Activated CD4-positive, CD25-positive, alpha-beta regulatory T cell treated with anti-CD3 and anti-CD28 coated beads, Interleukin-2, amount 50 U/mL, for 72 hours (primary cell): ENCODE measurements around the gene PTF1A.

Source experiments
- DNase-seq: peaks from one replicate; pipeline ENCODE4 v3.0.0; 2021

Gene PTF1A, protein sequence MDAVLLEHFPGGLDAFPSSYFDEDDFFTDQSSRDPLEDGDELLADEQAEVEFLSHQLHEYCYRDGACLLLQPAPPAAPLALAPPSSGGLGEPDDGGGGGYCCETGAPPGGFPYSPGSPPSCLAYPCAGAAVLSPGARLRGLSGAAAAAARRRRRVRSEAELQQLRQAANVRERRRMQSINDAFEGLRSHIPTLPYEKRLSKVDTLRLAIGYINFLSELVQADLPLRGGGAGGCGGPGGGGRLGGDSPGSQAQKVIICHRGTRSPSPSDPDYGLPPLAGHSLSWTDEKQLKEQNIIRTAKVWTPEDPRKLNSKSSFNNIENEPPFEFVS

DNA sequence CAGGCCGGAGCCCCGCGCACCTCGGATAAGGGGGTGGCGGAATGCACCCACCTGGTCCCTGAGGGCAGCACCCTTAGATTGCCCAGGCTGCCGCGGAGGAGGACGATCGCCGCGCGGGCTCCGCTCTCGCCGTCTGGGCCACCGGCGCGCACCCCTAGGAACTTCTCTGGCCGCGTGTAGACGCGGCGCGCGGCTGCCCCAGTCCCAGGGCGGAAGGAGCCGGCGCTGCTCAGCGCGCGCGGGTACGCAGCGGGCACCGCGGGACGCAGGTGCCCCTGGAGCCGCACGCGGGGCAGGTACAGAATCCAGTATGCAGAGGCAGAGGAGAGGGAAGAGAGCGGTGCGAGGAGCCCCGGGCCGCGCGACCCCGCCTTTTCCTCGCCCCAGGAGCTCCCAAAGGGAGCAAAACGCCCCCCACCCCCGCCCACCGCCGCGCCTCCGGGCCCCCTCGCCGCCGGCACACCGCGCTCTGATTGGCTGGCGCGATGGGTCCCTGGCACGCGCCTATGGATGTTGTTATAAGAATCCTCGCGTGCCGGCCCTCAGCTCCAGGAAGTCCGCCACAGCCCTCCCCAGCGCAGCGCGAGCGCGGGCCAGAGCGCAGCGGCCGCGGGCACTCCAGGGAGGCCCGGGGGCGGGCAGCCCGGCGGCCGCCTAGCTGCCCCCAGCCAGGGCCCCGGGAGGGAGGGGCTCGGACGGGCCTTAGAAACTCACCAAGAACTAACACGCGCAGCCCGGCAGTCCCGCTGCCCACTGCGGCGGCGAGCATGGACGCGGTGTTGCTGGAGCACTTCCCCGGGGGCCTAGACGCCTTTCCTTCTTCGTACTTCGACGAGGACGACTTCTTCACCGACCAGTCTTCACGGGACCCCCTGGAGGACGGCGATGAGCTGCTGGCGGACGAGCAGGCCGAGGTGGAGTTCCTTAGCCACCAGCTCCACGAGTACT, at the start of gene PTF1A:
PTF1A (plus strand) TSS at position 549 of the 948 bp plus-strand sequence; CDS start at position 768, 219 bp downstream.
- no peak for DNase-seq

DNA sequence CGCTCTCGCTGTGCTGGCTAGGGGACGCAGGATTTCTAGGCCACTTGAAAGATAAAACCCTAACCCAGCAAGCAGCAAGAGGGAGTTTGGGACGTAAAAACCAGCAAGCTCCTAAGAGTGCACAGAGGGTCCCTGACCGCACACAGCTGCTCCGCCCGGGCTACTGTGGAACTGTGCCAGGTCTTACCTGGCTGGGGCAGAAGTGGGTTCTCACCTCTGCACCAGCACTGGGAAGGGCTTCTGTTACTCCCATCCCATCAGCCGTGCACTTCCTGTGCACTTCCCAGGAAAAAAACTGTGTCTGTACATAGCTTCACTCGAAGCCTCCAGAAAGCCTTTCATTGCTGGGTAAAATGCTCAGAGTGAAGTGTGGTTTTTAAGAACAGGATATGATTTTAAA, 45.9 kb upstream of the PTF1A start:
- DNase-seq: no peak

DNA sequence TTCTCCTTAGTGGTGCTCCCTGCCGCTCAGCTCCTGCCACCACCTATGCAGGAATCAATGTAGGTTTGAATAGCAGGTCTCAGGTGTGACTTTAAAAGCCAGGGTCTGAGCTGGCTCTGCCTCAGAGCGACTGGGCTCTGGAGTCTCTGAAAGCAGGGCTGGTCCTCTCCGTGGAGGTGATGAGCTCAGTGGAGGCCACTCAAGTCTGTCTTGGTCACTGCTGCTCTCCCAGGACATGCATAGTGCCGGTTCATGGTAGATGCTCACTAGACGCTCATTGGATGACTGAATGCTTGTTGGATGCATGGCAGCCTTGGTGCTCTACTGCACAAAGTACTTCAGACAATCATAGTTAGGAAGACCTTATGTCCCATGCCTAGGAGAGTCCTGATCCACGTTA, 45.1 kb upstream of the PTF1A start:
- no peak for DNase-seq

DNA sequence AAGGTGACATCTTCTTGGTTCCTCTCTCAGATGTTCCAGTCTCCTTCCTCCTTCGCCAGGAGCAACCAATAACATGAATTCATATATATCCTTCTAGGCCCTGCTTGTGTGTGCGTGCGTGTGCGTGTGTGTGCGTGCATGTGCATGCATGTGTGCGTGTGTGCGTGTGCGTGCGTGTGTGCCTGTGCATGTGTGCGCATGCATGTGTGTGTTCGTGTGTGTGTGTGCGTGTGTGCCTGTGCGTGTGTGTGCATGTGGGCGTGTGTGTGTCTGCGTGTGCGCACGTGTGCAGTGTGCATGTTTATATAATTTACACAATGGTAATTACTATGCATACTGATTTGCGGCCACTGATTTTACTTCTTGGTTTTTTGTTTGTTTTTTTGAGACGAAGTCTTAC, 43.9 kb upstream of the PTF1A start:
- no peak for DNase-seq

DNA sequence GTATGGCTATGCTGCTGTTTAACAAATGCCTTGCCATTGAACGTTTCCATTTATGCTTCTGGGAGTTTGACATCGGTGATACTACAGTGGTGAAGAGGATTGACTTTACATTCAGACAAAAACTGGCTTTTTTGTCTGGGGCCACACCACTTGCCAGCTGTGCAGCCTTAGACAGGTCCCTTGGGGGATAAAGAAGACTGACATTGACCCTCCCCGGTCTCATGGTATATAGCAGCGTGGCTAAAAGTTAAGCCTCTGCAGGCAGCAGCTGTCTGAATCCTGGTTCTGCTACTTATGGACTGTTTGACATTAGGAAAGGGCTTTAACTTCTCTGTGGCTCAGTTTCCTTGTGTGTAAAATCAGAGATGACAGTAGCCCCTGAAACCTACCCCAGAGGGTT, 42.0 kb upstream of the PTF1A start:
- DNase-seq: no peak

DNA sequence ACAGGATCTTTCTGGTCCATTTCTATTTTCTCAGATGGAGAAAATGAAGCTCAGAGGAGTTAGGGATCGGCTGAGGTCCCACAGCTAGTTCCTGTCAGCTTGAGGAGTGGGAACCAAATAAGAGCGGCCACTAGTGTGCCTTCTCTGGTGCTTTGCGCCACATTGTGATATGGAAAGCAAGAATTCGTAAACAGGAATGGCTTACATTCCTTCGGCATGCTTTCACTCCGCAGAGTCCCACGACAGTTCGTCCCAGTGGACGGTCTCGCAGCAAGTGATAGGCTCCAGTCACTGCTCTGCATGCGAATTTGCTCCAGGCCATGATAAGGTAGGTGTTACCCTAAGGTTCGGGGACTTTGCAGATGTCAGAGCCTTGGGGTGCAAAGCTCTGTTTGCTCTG, 41.5 kb upstream of the PTF1A start:
- no peak for DNase-seq

DNA sequence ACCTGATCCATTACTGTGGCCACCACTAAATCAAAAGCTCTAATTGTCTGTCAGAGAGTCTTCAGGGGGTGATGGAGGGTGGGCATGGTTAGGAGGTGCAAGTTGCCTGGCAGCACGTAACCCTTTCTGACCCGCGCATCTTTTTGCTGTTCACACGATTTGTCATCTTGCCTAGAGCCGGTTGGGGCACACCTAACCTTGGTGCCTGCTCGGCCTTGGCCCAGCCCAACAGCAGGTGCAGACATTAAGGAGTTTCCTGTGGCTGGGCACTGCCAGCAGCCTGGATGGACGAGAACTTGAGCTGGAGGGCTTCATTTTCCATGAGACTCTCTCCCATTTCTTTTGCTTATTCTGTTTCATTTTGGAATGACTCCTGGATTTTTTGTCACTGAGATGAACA, 41.0 kb upstream of the PTF1A start:
- no peak for DNase-seq

DNA sequence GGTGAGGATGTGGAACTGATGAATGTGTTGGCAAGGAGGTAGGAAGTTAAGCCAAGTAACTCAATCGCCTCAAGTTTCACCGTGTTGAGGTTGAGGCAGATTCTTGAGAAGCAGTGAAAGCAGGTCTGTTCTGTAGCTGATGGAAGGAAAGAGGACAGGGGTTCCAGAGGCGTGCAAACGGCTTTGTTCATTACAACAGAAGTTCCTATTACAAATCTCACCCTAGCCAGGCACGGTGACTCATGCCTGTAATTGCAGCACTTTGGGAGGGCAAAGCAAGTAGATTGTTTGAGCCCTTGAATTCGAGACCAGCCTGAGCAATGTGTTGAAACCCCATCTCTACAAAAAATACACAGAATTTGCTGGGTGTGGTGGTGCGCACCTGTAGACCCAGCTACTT, 36.9 kb upstream of the PTF1A start:
- DNase-seq: no peak

DNA sequence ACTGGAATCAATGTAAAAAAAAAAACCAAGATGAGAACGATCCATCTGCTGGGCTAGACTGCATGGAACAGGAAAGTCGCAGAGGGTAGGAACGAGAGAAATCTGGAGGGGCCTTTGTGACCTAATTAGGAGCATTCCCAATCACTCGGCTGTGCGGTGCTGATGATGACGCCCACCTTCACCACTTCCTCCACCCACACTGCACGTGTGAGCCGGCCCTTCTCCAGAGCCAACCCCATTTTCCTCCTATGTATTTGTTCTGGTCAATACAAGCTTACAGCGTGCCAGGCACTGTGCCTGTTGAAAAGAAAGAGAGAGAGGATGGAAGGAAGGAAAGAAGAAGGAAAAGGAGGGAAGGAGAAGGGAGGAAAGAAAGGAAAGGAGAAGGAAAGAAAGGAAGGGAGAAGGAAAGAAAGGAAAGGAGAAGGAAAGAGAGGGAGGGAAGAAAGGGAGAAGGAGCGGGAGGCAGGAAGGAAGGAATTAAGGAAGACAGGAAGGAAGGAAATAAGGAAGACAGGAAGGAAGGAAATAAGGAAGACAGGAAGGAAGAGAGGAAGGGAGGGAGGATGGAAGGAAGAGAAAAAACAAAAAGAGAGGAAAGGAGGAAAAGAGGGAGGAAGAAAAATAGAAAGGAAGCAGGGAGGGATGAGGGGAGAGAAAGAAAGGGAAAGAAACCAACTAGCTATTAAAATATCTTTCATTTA, 35.5 kb upstream of the PTF1A start:
- DNase-seq: no peak

DNA sequence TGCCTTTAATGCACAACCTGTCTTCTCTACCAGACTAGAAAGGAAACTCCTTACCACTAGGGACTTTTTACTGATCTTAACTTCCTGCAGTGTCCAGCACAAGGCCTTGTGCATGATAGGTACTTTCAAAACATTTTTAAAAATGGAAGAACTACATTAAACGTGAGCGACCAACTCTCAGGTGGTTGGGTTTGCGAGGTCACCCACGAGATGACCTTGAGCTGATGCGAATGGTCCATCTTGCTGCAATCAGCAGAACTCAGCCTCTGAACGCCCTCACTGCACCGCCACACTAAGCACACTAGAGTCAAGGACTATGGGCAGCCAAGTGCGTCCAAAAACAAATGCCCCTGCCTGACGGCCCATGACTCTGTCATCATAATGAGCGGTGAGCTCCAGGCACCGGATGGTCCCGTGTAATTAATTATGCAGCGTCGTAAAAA, 34.9 kb upstream of the PTF1A start:
- DNase-seq: no peak

DNA sequence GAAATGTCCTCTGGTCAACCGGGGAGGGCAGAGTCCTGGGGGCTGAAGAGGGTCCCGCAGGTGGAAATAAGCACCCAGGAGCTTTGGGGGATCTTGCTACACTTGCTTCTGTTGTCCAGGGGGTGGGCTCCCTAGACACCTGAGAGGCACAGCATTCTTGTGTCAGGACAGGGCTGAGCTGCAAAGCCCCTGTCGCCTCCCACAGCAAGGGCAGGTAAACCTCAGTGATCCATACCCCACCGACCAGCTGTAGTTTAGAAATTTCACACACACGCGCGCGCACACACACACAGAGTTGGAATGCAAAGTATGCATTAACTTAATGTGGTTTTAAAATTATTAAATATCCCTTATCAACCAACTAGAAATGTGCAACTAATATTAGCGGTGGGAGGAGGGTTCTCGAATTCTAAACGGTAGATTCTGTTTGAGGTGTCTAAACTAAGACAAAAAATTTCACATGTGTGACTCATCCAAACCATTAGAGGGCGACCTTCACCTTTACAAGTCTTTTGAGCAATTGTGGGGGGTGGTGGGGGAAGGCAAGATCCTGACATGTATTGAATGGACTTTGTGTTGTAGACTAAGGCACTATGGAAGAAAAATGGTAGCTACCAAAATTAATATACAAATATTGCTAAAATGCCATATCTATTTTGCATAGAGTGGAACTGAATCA, 34.3 kb upstream of the PTF1A start:
- DNase-seq: no peak

DNA sequence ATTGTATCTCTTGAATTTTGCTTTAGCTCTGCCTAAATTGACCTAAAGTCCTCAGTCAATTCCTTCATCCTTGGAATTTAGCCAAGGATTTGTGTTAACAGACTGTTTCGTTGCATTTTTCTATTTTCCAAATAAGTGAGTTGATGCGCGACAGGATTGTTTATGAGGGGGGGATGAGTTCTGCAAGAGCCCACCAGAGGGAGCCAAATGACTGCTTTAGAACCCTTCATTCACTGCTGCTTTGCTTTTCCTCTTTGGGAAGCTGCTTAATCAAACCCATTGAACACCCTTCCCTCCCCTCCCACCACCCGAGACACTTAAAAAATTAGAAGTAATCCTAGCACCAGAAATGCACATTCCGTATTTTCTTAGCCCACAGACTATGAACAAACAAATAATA, 33.7 kb upstream of the PTF1A start:
- DNase-seq: no peak

DNA sequence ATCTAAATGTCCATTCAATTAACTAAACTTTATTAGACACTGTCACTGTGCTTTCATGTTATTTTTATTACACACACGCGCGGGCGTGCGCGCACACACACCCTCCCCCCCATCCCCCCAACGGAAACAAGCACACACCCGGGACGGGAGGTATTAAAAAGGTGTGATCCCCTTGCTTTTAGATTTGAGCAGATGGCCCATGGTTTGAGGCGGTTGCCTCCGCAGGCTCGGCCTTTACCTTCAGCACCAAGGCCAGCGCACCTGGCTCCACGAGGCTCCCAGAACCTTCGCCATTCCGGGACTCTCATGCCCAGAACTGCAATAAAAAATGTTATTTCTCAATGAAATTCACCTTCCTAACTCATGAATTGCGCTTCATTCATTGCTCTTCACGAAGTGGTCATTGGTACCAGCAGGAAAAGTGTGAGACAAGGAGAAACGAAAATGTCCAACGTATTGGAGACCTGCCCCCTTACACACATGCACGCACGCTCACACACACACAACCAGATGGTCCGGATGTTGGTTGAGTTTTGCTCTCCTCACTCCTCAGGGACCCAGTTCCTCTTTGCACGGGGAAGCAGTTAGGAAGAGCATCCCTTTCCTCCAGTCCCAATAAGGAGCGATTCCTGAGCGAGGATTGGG, 20.8 kb upstream of the PTF1A start:
- DNase-seq: no peak

DNA sequence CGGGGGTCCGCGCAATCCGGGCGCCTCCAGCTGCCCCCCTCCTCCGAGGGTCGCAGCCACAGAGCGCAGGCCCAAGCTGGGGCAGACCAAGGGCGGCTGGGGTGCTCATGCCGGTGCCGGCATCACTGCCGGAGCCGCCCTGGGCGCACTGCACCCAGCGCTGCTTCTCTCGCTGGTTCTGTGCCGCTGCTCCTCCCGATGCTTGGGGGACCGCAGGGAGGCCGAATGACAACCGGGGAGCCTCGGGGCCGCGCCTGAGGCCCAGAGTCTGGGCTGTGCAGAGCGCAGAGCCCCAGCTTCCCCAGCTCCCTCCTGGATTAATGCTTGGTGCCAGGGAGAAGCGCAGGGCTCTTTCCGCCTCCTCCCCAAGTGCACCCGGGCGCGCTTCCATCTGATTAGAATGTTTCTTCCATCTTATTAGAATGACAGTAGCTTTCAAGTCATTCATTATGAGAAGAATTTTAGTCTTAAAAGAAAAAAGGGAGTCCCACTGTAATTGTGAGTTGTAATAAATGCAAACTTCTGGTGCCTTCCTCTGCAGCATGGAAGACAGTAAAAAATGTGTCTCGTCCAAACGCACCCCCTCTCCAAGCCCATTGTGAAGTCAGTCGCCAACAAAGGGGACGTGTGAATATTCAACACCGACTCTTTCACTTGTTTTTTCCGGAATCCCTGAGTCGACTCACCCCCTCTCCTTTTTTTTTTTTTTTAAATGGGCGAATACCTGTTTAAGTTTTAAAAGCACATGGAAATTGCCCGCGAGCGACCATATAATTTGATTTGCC, 19.5 kb upstream of the PTF1A start:
- no peak for DNase-seq

DNA sequence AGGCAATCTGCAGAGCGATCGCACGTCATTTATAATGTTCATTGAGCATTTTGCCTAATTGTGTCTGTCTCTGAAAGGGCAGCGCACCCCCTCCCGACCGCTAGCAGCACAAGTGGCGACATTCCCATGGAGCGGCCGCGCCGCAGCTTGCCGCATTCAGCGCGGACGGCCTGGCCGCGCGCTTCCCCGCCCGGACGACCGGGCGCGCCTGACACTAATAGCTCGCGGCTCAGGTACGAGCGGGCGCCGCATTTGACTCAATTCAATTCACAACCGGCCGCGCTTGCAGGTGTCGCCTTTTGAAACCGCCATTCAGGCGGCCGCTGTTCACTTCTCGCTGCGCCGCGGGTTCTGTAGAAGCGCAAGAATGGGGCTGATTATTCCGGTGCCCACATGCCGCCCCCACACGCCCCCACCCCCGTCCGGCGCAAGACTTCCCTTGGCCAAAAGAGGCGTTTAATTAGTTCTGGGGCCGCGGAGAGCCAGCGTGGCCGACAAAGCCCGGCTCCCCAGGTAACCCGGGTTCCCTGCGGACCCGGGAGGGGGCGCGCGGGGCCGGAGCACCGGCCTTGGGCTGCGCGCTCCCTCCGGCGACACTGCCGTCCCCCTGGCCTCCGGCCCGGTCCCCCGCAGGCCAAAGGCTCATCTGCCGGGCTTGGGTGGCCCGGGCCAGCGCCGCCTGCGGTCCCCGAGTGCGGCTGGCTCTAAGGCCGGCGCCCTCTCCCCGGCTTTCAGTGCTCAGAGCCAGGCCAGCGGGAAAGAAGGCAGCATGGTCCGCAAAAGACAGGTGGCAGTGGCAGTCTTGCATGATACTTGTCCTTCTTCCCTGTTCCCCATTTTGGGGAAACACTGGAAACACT, 18.7 kb upstream of the PTF1A start:
- no peak for DNase-seq

DNA sequence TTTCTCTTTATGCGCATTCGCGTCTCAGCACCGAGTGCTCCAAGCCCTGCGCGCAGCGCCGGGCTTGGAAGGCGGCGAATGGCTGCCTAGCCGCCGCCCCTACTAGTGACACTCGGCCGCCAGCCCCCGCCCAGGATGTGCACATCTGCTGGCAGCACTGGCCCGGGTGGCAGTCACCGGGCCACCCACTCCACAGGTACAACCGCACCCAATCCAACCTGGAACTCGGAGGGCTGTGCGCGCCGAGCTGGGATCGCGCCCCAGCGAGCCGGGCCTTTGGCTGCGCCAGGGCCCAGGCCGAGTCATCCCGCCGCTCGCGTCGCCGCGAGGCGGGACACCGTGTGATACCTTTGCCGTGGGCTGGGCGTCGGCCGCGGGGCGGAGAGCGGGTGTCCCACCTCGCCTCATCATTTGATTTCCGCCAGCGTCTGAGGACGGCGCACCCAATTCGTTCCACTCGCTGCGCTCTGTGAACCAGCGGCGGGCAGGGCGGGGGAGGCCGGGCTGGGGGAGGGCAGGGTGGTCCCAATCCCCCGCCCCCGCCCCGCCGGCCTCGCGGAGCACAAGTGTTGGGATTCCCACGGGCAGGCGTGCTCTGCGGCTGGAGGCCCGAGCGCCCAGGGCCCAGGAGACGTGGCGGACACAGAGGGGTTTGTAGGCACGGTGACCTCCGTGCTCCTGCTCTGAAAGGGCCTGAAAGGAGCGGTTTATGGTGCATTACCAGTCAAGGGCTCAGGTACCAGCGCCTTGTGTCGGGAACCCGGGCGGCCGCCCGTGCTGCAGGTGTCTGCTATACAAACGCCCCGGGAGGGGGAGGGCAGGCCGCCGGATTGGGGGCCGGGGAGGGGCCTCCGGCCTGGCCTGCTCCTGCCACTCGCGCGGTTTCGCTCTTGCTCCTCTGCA, 17.8 kb upstream of the PTF1A start:
- DNase-seq: no peak

DNA sequence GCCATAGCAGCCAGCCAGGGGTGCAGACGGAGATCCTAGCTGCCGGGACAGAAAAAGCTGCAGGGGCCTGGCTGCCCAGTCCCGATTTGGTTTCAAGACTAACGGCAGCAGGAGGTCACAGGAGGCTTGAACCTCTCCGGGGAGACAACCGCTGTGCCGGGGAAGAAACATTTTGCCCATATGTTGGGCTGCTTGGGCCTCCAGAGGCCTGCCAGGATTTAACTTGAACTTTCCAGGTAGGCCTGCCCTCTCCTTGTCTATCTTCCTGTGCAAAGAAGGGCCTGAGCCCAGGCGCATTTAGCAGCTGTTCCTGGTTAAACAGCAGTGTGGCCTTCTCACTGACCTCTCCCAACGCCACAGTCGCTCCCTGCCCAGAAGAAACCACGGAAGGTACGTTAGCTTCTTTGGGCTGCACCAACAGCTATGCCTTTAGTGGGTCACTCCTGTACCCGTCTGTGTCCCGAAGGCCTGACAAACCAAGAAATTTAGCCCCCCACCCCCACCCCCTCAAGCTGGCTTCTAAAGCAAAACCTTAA, 17.1 kb upstream of the PTF1A start:
- no peak for DNase-seq

DNA sequence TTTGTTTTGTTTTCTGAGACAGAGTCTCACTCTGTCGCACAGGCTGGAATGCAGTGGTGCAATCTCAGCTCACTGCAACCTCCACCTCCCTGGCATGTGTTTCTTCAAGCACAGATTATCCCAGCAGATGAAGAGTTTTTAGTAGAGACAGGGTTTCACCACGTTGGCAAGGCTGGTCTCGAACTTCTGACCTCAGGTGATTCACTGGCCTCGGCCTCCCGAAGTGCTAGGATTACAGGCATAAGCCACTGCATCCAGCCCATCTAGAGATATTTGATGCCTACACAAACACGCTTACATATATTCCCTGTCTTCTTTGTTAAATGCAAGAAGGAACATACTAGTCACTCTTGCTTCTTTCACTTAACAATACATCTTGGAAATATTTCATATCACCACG, 5.9 kb upstream of the PTF1A start:
- DNase-seq: no peak

DNA sequence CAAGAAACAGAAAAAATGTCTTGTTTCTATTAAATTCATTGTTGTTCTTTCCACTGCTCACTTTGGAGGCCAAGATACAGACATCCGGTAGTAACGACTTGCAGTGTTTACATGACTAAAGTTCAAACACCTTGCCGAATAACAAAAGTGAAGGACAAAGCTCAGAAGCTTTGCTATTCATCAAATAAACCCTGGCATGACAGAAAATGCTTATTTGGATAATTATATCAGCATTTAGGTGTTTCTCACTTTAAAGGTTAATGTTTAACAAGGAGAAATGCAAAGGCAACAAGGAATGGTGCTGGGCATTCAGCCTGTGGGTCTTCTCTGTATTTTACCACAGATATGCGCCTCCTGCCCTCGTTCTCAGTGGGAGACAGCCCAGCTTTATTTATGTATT, 5.4 kb upstream of the PTF1A start:
- DNase-seq: no peak
